ENCODE data around the gene FATE1.

FATE1 gene

GRCh38 chrX:151701531-151701930, 14.3 kb upstream of the FATE1 start:
- Histone ChIP-seq H3K4me3 (IDR thresholded peaks at IDR 0.05; ENCODE audit: insufficient read depth, low read depth, low read length) (no peak overlapping the region), H3K4me1 (ENCODE audit: low read depth, poor library complexity, severe bottlenecking) (no peaks in the 10 kb centered on the region), H2AFZ (ENCODE audit: low read depth) (no peak overlapping the region), H3K79me2 (ENCODE audit: insufficient read depth, low read depth) (no peaks in the 10 kb centered on the region), H3K4me2 (no peak overlapping the region), H3K27ac (no peak overlapping the region), H3K27me3 (ENCODE audit: insufficient read depth, low read depth) (no peaks in the 10 kb centered on the region), H3K9ac (no peak overlapping the region), H4K20me1 (ENCODE audit: insufficient read depth) (no peaks in the 10 kb centered on the region), H3K36me3 (ENCODE audit: insufficient read depth) (no peaks in the 10 kb centered on the region)
- TF ChIP-seq, protein P1, sequence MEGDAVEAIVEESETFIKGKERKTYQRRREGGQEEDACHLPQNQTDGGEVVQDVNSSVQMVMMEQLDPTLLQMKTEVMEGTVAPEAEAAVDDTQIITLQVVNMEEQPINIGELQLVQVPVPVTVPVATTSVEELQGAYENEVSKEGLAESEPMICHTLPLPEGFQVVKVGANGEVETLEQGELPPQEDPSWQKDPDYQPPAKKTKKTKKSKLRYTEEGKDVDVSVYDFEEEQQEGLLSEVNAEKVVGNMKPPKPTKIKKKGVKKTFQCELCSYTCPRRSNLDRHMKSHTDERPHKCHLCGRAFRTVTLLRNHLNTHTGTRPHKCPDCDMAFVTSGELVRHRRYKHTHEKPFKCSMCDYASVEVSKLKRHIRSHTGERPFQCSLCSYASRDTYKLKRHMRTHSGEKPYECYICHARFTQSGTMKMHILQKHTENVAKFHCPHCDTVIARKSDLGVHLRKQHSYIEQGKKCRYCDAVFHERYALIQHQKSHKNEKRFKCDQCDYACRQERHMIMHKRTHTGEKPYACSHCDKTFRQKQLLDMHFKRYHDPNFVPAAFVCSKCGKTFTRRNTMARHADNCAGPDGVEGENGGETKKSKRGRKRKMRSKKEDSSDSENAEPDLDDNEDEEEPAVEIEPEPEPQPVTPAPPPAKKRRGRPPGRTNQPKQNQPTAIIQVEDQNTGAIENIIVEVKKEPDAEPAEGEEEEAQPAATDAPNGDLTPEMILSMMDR (conservative IDR thresholded peaks at IDR 0.05; ENCODE audit: low read depth, low read length), result no peak

- Histone ChIP-seq H3K36me3 (ENCODE audit: insufficient read depth) (no peaks in the 10 kb centered on the region), H3K79me2 (ENCODE audit: insufficient read depth, low read depth) (no peaks in the 10 kb centered on the region), H3K9ac (no peak overlapping the region), H4K20me1 (ENCODE audit: insufficient read depth) (no peaks in the 10 kb centered on the region), H3K27ac (no peak overlapping the region), H3K27me3 (ENCODE audit: insufficient read depth, low read depth) (no peaks in the 10 kb centered on the region), H3K4me3 (IDR thresholded peaks at IDR 0.05; ENCODE audit: insufficient read depth, low read depth, low read length) (no peak overlapping the region), H2AFZ (ENCODE audit: low read depth) (no peak overlapping the region), H3K4me1 (ENCODE audit: low read depth, poor library complexity, severe bottlenecking) (no peaks in the 10 kb centered on the region), H3K4me2 (no peak overlapping the region)
- TF ChIP-seq, protein P1 (conservative IDR thresholded peaks at IDR 0.05; ENCODE audit: low read depth, low read length), result no peak
Observed at GRCh38 chrX:151702026-151702714, 13.7 kb upstream of the FATE1 start.

DNA sequence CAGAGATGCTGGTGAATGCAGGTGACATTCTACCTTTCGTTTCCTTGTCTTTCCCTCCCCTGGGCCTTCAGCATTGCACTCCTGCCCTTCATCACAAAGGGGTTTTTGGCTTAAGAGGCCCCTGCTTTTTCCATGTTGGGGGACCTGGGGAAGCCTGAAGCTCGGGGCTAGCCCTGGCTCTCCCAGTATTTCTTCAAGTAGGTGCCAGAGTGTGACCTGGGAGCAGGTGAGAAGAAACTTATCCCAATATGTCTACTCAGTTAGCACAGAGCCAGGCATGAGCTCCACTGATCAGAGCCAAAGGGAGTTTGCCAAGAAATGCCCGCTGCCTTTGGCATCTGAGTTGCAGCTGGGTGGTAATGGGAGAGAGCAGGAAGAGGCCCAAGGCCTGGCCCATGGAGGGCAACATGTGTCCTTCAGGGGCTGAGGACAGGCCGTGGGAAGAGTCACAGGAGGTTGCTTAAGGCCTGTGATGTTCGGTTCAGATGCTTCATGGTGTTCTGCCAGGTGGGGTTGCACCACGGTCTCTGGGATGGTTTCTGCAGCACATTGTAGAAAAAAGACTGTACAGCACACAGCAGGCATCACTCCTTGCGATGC, 13.0 kb upstream of the FATE1 start:
- Histone ChIP-seq H3K4me2 (no peak overlapping the region), H3K4me3 (IDR thresholded peaks at IDR 0.05; ENCODE audit: insufficient read depth, low read depth, low read length) (no peak overlapping the region), H3K27ac (no peak overlapping the region), H4K20me1 (ENCODE audit: insufficient read depth) (no peaks in the 10 kb centered on the region), H3K9ac (no peak overlapping the region), H3K4me1 (ENCODE audit: low read depth, poor library complexity, severe bottlenecking) (no peaks in the 10 kb centered on the region), H3K27me3 (ENCODE audit: insufficient read depth, low read depth) (no peaks in the 10 kb centered on the region), H3K79me2 (ENCODE audit: insufficient read depth, low read depth) (no peaks in the 10 kb centered on the region), H3K36me3 (ENCODE audit: insufficient read depth) (no peaks in the 10 kb centered on the region), H2AFZ (ENCODE audit: low read depth) (no peak overlapping the region)
- TF ChIP-seq, protein P1 (conservative IDR thresholded peaks at IDR 0.05; ENCODE audit: low read depth, low read length), result no peak

DNA sequence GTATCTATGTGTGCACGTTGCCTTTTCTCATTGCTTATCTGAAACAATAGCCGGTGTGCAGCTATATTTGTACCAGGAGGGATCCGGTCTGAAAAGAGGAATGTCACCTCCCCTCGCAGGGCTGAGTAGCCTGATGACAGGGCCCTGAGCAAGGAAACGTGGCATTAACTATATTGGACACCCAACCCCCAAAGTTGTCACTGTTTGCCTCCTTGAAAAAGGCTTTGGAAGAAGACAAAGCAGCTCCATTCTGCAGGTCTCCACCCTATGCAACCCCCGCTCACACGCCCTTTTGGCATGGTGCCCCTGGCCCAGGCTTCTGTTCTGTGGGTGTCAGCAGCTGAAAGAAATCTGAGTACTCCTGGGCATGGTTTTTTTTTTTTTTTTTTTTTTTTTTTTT, 12.3 kb upstream of the FATE1 start:
- Histone ChIP-seq H3K36me3 (ENCODE audit: insufficient read depth) (no peaks in the 10 kb centered on the region), H3K9ac (no peak overlapping the region), H3K4me2 (no peak overlapping the region), H3K4me1 (ENCODE audit: low read depth, poor library complexity, severe bottlenecking) (no peaks in the 10 kb centered on the region), H4K20me1 (ENCODE audit: insufficient read depth) (no peaks in the 10 kb centered on the region), H2AFZ (ENCODE audit: low read depth) (no peak overlapping the region), H3K27ac (no peak overlapping the region), H3K27me3 (ENCODE audit: insufficient read depth, low read depth) (no peaks in the 10 kb centered on the region), H3K4me3 (IDR thresholded peaks at IDR 0.05; ENCODE audit: insufficient read depth, low read depth, low read length) (no peak overlapping the region), H3K79me2 (ENCODE audit: insufficient read depth, low read depth) (no peaks in the 10 kb centered on the region)
- TF ChIP-seq, protein P1 (conservative IDR thresholded peaks at IDR 0.05; ENCODE audit: low read depth, low read length), result no peak

All from KMS-11 (cell line).